HEK293T (cell line): ENCODE data around the gene LTBP2.
"Not testable (repeated sequence)": the region's sequence is repeated elsewhere in the genome, so short reads cannot be mapped to it uniquely, and the experiment has no call there.

Experiments used
- CTCF ChIA-PET: fragments of 350-600 bp; formaldehyde crosslinking; extraction: SDS; loops from one replicate; lab custom pipeline; 2021; ENCODE audit warnings: antibody characterized with exemption, inconsistent platforms; lab: Yijun Ruan, JAX
- POLR2A ChIA-PET: fragments of 350-600 bp; formaldehyde crosslinking; extraction: SDS; loops from one replicate; lab custom pipeline; 2020; ENCODE audit warnings: antibody characterized with exemption, inconsistent platforms; lab: Yijun Ruan, JAX
- DNase-seq: peaks from one replicate; pipeline ENCODE4 v3.0.0; 2012; ENCODE audit warnings: mixed read lengths; ENCODE audit errors: extremely low spot score
- ARNT ChIP-seq: fragments of 450-650 bp; IDR thresholded peaks from 2 replicates; pipeline ENCODE4 v1.6.1; 2017; ENCODE audit warnings: mild to moderate bottlenecking
- BHLHE40 ChIP-seq: fragments of 450-650 bp; IDR thresholded peaks from 2 replicates; pipeline ENCODE4 v1.6.1; 2016; ENCODE audit warnings: mild to moderate bottlenecking, moderate library complexity, borderline replicate concordance
- CTBP1 ChIP-seq: fragments of 450-650 bp; IDR thresholded peaks from 2 replicates; pipeline ENCODE4 v1.6.1; 2016; ENCODE audit warnings: borderline replicate concordance
- ELF4 ChIP-seq: fragments of 450-650 bp; IDR thresholded peaks from 2 replicates; pipeline ENCODE4 v1.6.1; 2017; ENCODE audit warnings: antibody characterized with exemption
- FOXA1 ChIP-seq: fragments of 450-650 bp; IDR thresholded peaks from 2 replicates; pipeline ENCODE4 v1.6.1; 2016; ENCODE audit warnings: mild to moderate bottlenecking
- FOXK2 ChIP-seq: fragments of 450-650 bp; IDR thresholded peaks from 2 replicates; pipeline ENCODE4 v1.6.1; 2016; ENCODE audit warnings: mild to moderate bottlenecking
- FOXM1 ChIP-seq: fragments of 450-650 bp; IDR thresholded peaks from 2 replicates; pipeline ENCODE4 v1.6.1; 2017; ENCODE audit warnings: mild to moderate bottlenecking, borderline replicate concordance
- HDGF ChIP-seq: fragments of 450-650 bp; IDR thresholded peaks from 2 replicates; pipeline ENCODE4 v1.6.1; 2017; ENCODE audit warnings: antibody characterized with exemption, borderline replicate concordance
- L3MBTL2 ChIP-seq: fragments of 450-650 bp; conservative IDR thresholded peaks from 2 replicates; pipeline ENCODE4 v1.6.1; 2016; ENCODE audit warnings: mild to moderate bottlenecking
- LEF1 ChIP-seq: fragments of 450-650 bp; IDR thresholded peaks from 2 replicates; pipeline ENCODE4 v1.6.1; 2017; ENCODE audit warnings: mild to moderate bottlenecking, borderline replicate concordance
- NFRKB ChIP-seq: fragments of 450-650 bp; IDR thresholded peaks from 2 replicates; pipeline ENCODE4 v1.6.1; 2016; ENCODE audit warnings: mild to moderate bottlenecking, moderate library complexity
- PKNOX1 ChIP-seq: fragments of 450-650 bp; IDR thresholded peaks from 2 replicates; pipeline ENCODE4 v1.6.1; 2016
- SP1 ChIP-seq: fragments of 450-650 bp; IDR thresholded peaks from 2 replicates; pipeline ENCODE4 v1.6.1; 2017
- SUZ12 ChIP-seq: fragments of 450-650 bp; IDR thresholded peaks from 2 replicates; pipeline ENCODE4 v1.6.1; 2016; ENCODE audit warnings: mild to moderate bottlenecking
- TARDBP ChIP-seq: fragments of 450-650 bp; IDR thresholded peaks from 2 replicates; pipeline ENCODE4 v1.6.1; 2016
- ZNF384 ChIP-seq: fragments of 450-650 bp; IDR thresholded peaks from 2 replicates; pipeline ENCODE4 v1.6.1; 2016

Gene LTBP2

GRCh38 chr14:74462993-74463392 lies 149.0 kb downstream of the LTBP2 start:
- CTCF ChIA-PET, result interaction anchor here (0.6 kb wide), 1 partner anchor 508 kb away, joined by 3 read pairs; no protein-coding TSS in a partner anchor
- POLR2A ChIA-PET, result no interaction called here
- no peak for DNase-seq
- TF ChIP-seq ARNT, result no peak
- no peak for TF ChIP-seq FOXA1
- TF ChIP-seq L3MBTL2, result no peak
- no peak for TF ChIP-seq SUZ12
- no peak for TF ChIP-seq NFRKB
- no peak for TF ChIP-seq ELF4
- no peak for TF ChIP-seq PKNOX1
- no peak for TF ChIP-seq BHLHE40
- TF ChIP-seq FOXK2, result no peak
- TF ChIP-seq FOXM1, result no peak
- TF ChIP-seq LEF1, result no peak
- TF ChIP-seq HDGF, result no peak
- no peak for TF ChIP-seq ZNF384
- TF ChIP-seq CTBP1, result no peak
- no peak for TF ChIP-seq TARDBP
- no peak for TF ChIP-seq SP1

- POLR2A ChIA-PET, result no interaction called here
- TF ChIP-seq HDGF (no peak), TARDBP (no peak), ZNF384 (no peak), LEF1 (no peak), ARNT (no peak), FOXM1 (no peak), BHLHE40 (no peak), CTBP1 (no peak), SP1 (no peak)
- DNase-seq, result no peak
- CTCF ChIA-PET, result no interaction called here
Measured at GRCh38 chr14:74459976-74460375, 152.1 kb downstream of the LTBP2 start.

GRCh38 chr14:74459289-74459946 lies 152.6 kb downstream of the LTBP2 start:
- TF ChIP-seq ARNT, result no peak
- TF ChIP-seq ELF4, result no peak
- no peak for TF ChIP-seq NFRKB
- TF ChIP-seq L3MBTL2, result no peak
- no peak for TF ChIP-seq FOXM1
- no peak for TF ChIP-seq BHLHE40
- TF ChIP-seq PKNOX1, result no peak
- no peak for TF ChIP-seq FOXK2
- no peak for TF ChIP-seq SP1
- no peak for TF ChIP-seq SUZ12
- TF ChIP-seq HDGF, result no peak
- TF ChIP-seq ZNF384, result no peak
- TF ChIP-seq TARDBP, result no peak
- TF ChIP-seq FOXA1, result no peak
- TF ChIP-seq LEF1, result no peak
- no peak for TF ChIP-seq CTBP1
- peak; percentile 69 for DNase-seq
- ChIA-PET CTCF (interaction anchor here (0.7 kb wide), 1 partner anchor 96 kb away, joined by 3 read pairs; no protein-coding TSS in a partner anchor), POLR2A (no interaction called here)

GRCh38 chr14:74457565-74457895 lies 154.5 kb downstream of the LTBP2 start:
- CTCF ChIA-PET, result interaction anchor here (0.6 to 1.2 kb wide), 3 partner anchors 10 to 23 kb away, joined by 3 read pairs; no protein-coding TSS in a partner anchor
- POLR2A ChIA-PET, result interaction anchor here (1.0 kb wide), 1 partner anchor 36 kb away, joined by 5 read pairs; the partner anchor contains the start of genes ISCA2 and NPC2
- DNase-seq, result no peak
- TF ChIP-seq PKNOX1 (no peak), LEF1 (no peak), ZNF384 (no peak), ELF4 (no peak), HDGF (no peak), BHLHE40 (no peak), SP1 (no peak), FOXM1 (no peak), SUZ12 (no peak), NFRKB (no peak), TARDBP (no peak), CTBP1 (no peak), L3MBTL2 (no peak)

- ChIA-PET POLR2A (interaction anchor here (1.0 kb wide), 1 partner anchor 36 kb away, joined by 5 read pairs; the partner anchor contains the start of genes ISCA2 and NPC2), CTCF (interaction anchor here (1.0 to 1.2 kb wide), 2 partner anchors 11 to 22 kb away, joined by 3 read pairs; no protein-coding TSS in a partner anchor)
- no peak for TF ChIP-seq ARNT
- no peak for TF ChIP-seq ZNF384
- no peak for TF ChIP-seq LEF1
- no peak for TF ChIP-seq FOXA1
- DNase-seq, result no peak
Measured at GRCh38 chr14:74456684-74457564, 155.1 kb downstream of the LTBP2 start.

- CTCF ChIA-PET, result interaction anchor here (0.6 kb wide), 1 partner anchor 110 kb away, joined by 4 read pairs; no protein-coding TSS in a partner anchor
- DNase-seq, POLR2A ChIA-PET: not testable (repeated sequence)
Measured at GRCh38 chr14:74454397-74454796, 157.6 kb downstream of the LTBP2 start.
